HG03460 (cell line): Measurements from ENCODE around the gene PLCD1.
"Not testable (repeated sequence)": the region's sequence is repeated elsewhere in the genome, so short reads cannot be mapped to it uniquely, and the experiment has no call there.

Source experiments
- ATAC-seq: cut with Tn5 transposase; IDR thresholded peaks from one replicate; pipeline ENCODE4 v1.9.1; 2021; ENCODE audit not compliant: unreplicated experiment

PLCD1 gene

GRCh38 chr3:38029400-38030125 is at the start of gene PLCD1:
TSS of gene PLCD1 (minus strand) at chr3:38029642. CDS start at chr3:38029539, 103 bp downstream.
- ATAC-seq: no peak

DNA sequence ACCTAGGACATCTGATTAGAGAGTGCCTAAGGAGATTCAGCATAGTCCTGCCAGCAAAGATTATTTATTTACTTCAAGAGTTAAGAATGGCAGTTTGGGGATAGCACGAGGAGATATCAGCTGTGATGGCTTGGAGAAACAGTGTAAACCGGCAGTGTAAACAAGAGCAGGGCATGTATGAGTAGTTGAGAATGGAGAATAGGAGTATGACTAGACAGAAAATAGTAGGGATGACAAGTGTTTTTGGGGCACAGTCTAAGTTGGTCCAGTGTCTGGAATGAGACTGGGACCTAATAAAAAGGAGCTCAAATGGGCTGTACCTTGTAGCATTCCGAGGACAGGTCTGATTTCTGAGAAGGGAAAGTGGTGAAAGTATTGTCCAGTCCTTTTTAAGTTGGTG is 47.6 kb upstream of the PLCD1 start:
- not testable (repeated sequence) for ATAC-seq

- ATAC-seq: no peak
These were observed 40.6 kb upstream of the PLCD1 start for GRCh38 chr3:38070013-38070412.

DNA sequence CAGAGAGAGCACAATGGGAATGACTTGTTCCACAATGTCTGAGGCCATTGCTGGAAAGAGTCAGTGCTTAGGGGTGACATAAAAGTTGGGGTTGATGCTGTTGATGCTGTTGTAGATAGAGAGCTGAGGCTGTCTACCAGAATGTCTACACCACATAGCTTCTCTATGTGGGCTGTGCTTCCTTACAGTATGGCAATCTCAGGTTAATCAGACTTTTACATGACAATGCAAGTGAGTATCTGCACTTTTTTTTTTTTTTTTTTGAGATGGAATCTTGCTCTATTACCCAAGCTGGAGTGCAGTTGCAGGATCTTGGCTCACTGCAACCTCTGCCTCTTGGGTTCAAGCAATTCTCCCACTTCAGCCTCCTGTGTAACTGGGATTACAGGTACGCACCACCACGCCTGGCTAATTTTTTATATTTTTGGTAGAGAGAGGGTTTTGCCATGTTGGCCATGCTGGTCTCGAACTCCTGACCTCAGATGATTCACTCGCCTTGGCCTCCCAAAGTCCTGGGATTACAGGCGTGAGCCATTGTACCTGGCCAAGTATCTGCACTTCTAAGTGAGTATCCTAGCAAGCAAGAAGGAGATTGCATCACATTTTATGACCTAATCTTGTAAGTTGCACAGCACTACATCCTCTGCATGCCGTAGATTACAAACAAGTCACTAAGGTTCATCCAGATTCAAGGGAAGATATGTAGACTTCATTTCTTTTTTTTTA is 38.2 kb upstream of the PLCD1 start:
- no peak for ATAC-seq

- ATAC-seq: not testable (repeated sequence)
These were observed 35.0 kb upstream of the PLCD1 start for GRCh38 chr3:38064453-38064852.

DNA sequence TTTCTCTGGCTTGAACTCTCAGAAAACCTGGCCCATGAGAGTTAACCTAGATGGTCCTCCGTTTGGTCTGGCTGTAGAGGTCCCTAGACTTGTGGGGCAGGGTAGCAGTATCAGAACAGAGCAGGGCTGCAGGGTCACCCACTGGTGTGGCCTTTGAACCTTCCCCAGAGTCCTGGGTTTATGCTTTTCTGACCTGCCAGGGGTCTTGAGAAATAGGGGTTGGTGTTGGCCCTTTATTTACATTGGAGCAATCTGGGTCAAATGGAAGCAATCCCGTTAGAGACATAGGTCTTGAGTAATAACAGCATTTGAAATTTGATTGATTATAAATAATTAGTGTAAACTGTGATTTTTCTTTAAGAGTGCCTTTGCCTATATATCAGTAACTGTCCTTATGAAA is 33.4 kb upstream of the PLCD1 start:
- ATAC-seq: no peak

DNA sequence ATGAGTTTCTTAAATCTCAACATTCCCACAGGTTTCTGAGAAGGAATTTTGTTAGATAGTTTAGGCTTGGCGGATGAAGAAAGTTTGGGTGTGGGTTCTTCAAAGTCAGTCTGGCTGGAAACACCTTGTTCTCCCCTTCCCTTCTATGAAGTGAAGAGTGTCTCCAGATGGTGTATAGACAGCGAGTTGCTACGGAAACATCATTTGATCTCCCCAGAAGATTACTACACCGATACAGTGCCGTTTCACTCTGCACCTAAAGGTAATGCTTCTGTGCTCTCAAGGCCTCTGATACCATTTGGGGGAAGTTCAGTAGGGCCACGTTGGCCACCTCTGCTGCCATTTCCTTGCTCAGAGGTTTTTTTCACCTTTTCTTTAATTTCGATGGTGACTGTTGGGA is 30.1 kb upstream of the PLCD1 start:
- ATAC-seq: no peak

GRCh38 chr3:38059148-38059547 is 29.7 kb upstream of the PLCD1 start:
- ATAC-seq: no peak

DNA sequence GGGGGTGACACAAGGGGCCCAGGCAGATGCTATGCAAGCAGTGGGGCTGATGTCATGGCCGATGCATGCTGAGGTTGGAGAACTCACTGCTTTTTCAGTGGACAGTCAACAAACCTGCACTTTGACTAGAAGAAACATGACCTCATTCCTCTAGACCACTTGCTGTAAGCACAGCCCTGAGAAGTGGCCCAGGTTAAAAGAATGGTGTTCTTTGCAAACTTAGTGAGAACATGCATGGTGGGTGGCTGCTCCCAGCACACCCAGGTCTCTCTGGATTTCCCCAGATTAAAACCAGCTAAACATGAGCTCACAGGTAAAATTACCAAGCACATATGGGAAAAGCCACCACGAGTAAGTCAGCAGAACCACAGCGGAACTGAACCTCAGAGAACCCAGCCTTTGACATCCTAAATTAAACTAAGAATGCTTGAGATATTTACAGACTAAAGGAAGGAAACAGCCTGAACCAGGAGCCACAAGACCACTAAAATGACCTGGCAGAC is 25.1 kb upstream of the PLCD1 start:
- ATAC-seq: no peak

DNA sequence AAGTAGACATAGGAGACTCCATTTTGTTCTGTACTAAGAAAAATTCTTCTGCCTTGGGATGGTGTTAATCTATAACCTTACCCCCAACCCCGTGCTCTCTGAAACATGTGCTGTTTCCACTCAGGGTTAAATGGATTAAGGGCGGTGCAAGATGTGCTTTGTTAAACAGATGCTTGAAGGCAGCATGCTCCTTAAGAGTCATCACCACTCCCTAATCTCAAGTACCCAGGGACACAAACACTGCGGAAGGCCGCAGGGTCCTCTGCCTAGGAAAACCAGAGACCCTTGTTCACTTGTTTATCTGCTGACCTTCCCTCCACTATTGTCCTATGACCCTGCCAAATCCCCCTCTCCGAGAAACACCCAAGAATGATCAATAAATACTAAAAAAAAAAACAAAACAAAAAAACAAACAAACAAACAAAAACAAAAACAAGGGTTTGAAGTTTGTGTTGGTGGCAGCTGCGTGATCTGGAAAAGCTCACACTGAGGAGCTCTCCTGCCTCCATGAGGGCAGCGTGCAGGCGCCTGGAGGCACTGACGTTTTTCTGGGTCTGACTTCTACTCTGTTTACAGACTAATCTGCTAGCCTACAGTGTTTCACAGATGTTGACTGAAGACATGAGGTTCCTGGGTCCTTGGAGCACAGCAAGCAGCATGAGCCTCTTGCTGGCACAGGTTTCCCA is 24.5 kb upstream of the PLCD1 start:
- ATAC-seq: not testable (repeated sequence)

- not testable (repeated sequence) for ATAC-seq
These were observed 23.8 kb upstream of the PLCD1 start for GRCh38 chr3:38053286-38053685.

- no peak for ATAC-seq
These were observed 21.7 kb upstream of the PLCD1 start for GRCh38 chr3:38051131-38051530.

DNA sequence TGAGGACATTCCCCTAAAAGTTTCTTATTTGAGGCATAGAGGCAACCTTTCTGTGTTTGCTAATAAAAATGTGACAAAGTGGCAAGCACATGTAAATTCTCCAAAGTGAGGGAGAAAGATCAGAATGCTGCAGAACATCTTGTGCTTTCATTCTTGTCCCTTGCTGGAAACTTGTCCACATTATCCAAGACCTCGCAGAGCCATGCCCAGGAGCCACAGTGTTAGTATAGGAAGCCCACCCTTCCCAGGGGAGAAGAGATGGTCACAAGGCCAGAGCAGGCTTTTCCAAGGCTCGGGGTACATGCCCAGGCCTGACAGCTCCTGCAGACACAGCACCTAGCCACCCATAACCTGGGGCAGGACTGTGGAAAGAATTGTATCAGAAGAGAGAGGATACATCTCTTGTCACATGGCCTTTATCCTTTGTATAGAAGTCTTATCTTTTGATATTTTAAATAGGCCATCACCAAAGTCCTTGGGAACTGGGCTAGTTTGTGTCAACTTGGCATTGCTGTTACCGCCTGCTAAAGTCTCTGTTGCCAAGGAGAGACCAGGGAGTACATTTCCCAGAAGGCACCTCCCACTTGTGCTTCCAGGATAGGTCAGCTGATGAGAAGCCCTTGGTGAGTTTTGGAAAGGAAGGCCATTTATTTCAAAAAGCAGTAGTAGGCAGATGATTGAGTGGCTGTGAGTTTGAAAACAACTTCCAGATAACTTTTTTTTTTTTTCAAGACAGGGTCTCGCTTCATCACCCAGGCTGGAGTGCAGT is 20.1 kb upstream of the PLCD1 start:
- no peak for ATAC-seq

GRCh38 chr3:38047896-38048295 is 18.5 kb upstream of the PLCD1 start:
- ATAC-seq: no peak

DNA sequence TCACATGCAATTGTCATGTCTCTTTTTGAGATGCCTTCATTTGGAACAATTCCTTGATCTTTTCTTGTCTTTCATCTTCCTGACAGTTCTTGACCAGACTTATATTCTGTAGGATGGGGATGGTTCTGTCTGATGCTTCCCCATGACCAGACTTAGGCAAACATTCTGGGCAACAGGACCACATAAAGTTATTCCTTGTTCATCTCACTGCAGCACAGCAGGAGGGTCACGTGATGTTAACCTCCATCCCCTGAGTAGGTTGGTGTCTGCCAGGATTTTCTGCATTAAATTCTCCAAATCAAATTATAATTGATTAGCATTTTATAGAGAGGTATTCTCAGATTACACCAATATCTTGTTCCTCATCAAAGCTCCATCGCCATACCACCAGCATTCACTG is 17.4 kb upstream of the PLCD1 start:
- ATAC-seq: no peak

- ATAC-seq: no peak
These were observed 16.6 kb upstream of the PLCD1 start for GRCh38 chr3:38046027-38046426.

DNA sequence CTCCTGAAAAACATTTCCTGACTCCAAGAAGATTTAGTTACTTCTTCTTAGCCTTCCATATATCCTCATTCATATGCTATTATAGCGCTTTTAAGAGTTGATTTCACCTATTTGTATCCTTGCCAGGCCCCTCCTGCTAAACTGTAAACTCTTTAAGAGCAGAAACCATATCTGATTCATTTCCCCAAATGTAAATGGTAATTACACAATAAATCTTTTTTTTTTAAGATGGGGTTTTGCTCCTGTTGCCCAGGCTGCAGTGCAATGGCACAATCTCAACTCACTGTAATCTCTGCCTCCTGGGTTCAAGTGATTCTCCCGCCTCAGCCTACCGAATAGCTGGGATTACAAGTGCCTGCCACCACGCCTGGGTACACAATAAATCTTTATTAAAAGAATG is 14.0 kb upstream of the PLCD1 start:
- ATAC-seq: no peak

- ATAC-seq: no peak
These were observed 11.0 kb upstream of the PLCD1 start for GRCh38 chr3:38040401-38040800.

DNA sequence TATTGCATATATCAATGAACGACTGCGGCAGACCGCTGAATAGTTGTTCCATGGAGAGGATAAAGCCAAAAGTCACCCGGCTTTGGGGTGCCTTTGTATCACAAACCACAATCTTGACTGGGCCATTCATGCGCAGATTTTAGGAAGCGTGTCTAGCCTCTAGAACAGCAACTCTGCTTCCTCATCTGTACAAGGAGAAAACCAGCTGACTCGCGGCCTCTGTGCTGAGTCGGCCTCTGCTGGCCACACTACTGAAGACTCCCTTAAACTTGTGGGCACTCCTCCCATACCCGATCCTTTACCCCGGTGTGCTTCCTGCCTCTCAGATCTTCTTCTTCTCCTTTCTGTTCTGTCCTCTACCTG is 10.4 kb upstream of the PLCD1 start:
- peak; percentile 60 for ATAC-seq

GRCh38 chr3:38039101-38039898 is 9.9 kb upstream of the PLCD1 start, which contains the start of gene DLEC1:
TSS of gene DLEC1 (plus strand) at chr3:38039208. CDS start at chr3:38039226, 18 bp downstream.
- ATAC-seq: peak; percentile 89
